ENCODE data around the gene COP1. TPM values are rescaled to one million over a fixed set of nuclear protein-coding genes. Genes with fewer than 3 reads are reported as not detected.

Gene COP1
- total and polyA plus RNA-seq, 2 of the 13 experiments (the other 11 are each of a cell fraction or from before 2014, with no cell fraction given) = 20.5 to 51.3 TPM

- TF ChIP-seq MBD4 (IDR thresholded peaks at IDR 0.05; ENCODE audit: borderline replicate concordance, low read length) (no peak), CBX2 (IDR thresholded peaks at IDR 0.05; ENCODE audit: low read depth, low read length) (no peak), CBX2 (CRISPR knock-in tag; IDR thresholded peaks at IDR 0.05; ENCODE audit: low read depth) (no peak), ZNF282 (IDR thresholded peaks at IDR 0.05; ENCODE audit: partially characterized antibody) (no peak), ZNF788 (CRISPR knock-in tag; IDR thresholded peaks at IDR 0.05; ENCODE audit: borderline replicate concordance) (no peak), ZBTB3 (CRISPR knock-in tag; IDR thresholded peaks at IDR 0.05; ENCODE audit: borderline replicate concordance, low read depth) (no peak), ZFP62 (CRISPR knock-in tag; IDR thresholded peaks at IDR 0.05) (no peak), STAT5B (CRISPR knock-in tag; IDR thresholded peaks at IDR 0.05) (no peak)
- Histone ChIP-seq H3K27ac (ENCODE audit: extremely low read length, insufficient read depth, low read length) (no peak overlapping the region), H3K79me2 (ENCODE audit: insufficient read depth, low read length) (no peaks in the 10 kb centered on the region), H3K4me3 (replicated peaks in 1 of 3; ENCODE audit: insufficient read depth in 1 of 3, low read depth in 2 of 3, low read length in 3 of 3) (no peak overlapping the region), H3K36me3 (replicated peaks in 1 of 2; ENCODE audit: control insufficient read depth in 1 of 2, insufficient read depth in 2 of 2, low read length in 2 of 2) (no peaks in the 10 kb centered on the region), H3K9me3 (ENCODE audit: low read length) (peaks cover 12% of the 10 kb centered on the region), H3K9ac (ENCODE audit: insufficient read depth, low read depth, low read length) (no peak overlapping the region), H3K4me2 (ENCODE audit: low read depth, low read length) (no peak overlapping the region), H3K4me1 (ENCODE audit: insufficient read depth, low read length) (no peaks in the 10 kb centered on the region), H4K20me1 (ENCODE audit: insufficient read depth, low read length) (no peaks in the 10 kb centered on the region), H3K27me3 (ENCODE audit: control insufficient read depth in 1 of 2, insufficient read depth in 2 of 2, low read length in 2 of 2) (no peaks in the 10 kb centered on the region; a peak in 1 of 5 replicates), H2AFZ (ENCODE audit: low read length) (no peak overlapping the region)
- FAIRE-seq (no peak), ATAC-seq (no peak), DNase-seq (ENCODE audit: low spot score) (no peak)
- ChIA-PET POLR2A (no interaction called here), CTCF (ENCODE audit: low intra/inter-chr PET ratio, low total read pairs) (no interaction called here)
- 70% methylated on average over 3 of the region's 3 CpGs for WGBS (ENCODE audit: low lambda C conversion rate)
- in situ Hi-C loops (cut with HindIII; ENCODE audit: extremely low pct_ligation_motif_present, low pct_unique_long_range_greater_than_20kb) (no loop called here), intact Hi-C loops (cut with micrococcal nuclease; ENCODE audit: unreplicated experiment) (no loop called here)
- no TSS peak for BruUV-seq (replicated peaks)
These were observed 300.7 kb downstream of the COP1 start for GRCh38 chr1:175906370-175906769.

GRCh38 chr1:175904808-175905207 lies 302.3 kb downstream of the COP1 start:
- in situ Hi-C loops (cut with HindIII; ENCODE audit: extremely low pct_ligation_motif_present, low pct_unique_long_range_greater_than_20kb) (no loop called here), intact Hi-C loops (cut with micrococcal nuclease; ENCODE audit: unreplicated experiment) (no loop called here)
- ATAC-seq (no peak), DNase-seq (ENCODE audit: low spot score) (no peak), FAIRE-seq (no peak)
- no peaks in the 10 kb centered on the region; a peak in 1 of 5 replicates for H3K27me3 ChIP-seq (ENCODE audit: control insufficient read depth in 1 of 2, insufficient read depth in 2 of 2, low read length in 2 of 2)
- no peaks in the 10 kb centered on the region for H3K79me2 ChIP-seq (ENCODE audit: insufficient read depth, low read length)
- H3K27ac ChIP-seq (ENCODE audit: extremely low read length, insufficient read depth, low read length) = no peak overlapping the region
- H3K4me2 ChIP-seq (ENCODE audit: low read depth, low read length) = no peak overlapping the region
- H3K4me1 ChIP-seq (ENCODE audit: insufficient read depth, low read length) = no peaks in the 10 kb centered on the region
- H2AFZ ChIP-seq (ENCODE audit: low read length) = no peak overlapping the region
- H3K9me3 ChIP-seq (ENCODE audit: low read length) = no peaks in the 10 kb centered on the region
- ChIA-PET POLR2A (no interaction called here), CTCF (ENCODE audit: low intra/inter-chr PET ratio, low total read pairs) (no interaction called here)
- H3K4me3 ChIP-seq (replicated peaks in 1 of 3; ENCODE audit: insufficient read depth in 1 of 3, low read depth in 2 of 3, low read length in 3 of 3) = no peak overlapping the region
- no peak overlapping the region for H3K9ac ChIP-seq (ENCODE audit: insufficient read depth, low read depth, low read length)
- BruUV-seq (replicated peaks) = no TSS peak
- 49% methylated on average over 3 of the region's 3 CpGs for WGBS (ENCODE audit: low lambda C conversion rate)
- no peaks in the 10 kb centered on the region for H4K20me1 ChIP-seq (ENCODE audit: insufficient read depth, low read length)
- H3K36me3 ChIP-seq (replicated peaks in 1 of 2; ENCODE audit: control insufficient read depth in 1 of 2, insufficient read depth in 2 of 2, low read length in 2 of 2) = no peaks in the 10 kb centered on the region
- TF ChIP-seq CEBPB (IDR thresholded peaks at IDR 0.05; ENCODE audit: borderline replicate concordance, low read depth, low read length) (no peak), ZNF564 (CRISPR knock-in tag; IDR thresholded peaks at IDR 0.05) (no peak), ZNF629 (CRISPR knock-in tag; conservative IDR thresholded peaks at IDR 0.05) (no peak), ASH2L (IDR thresholded peaks at IDR 0.05; ENCODE audit: insufficient read length, low read depth, low read length) (no peak), TAF15 (IDR thresholded peaks at IDR 0.05; ENCODE audit: low read depth, low read length, poor library complexity, severe bottlenecking) (no peak), ZNF501 (CRISPR knock-in tag; IDR thresholded peaks at IDR 0.05) (no peak), KDM1A (CRISPR knock-in tag; IDR thresholded peaks at IDR 0.05) (no peak), ZNF18 (CRISPR knock-in tag; IDR thresholded peaks at IDR 0.05; ENCODE audit: insufficient replicate concordance) (no peak), HOXA7 (CRISPR knock-in tag; IDR thresholded peaks at IDR 0.05) (no peak), ZNF891 (CRISPR knock-in tag; IDR thresholded peaks at IDR 0.05) (no peak)

Measured in HepG2 (cell line).